K562 (cell line): ENCODE data around the gene SRCAP. TPM values are rescaled to one million over a fixed set of nuclear protein-coding genes. Genes with fewer than 3 reads are reported as not detected.

Experiments
- CCAR2 ChIP-seq: fragments of 200-400 bp; formaldehyde crosslinking; IDR thresholded peaks from 2 replicates; pipeline ENCODE4 v1.6.1; 2017; ENCODE audit warnings: mild to moderate bottlenecking, low read depth, low read length
- CREBBP ChIP-seq: IDR thresholded peaks from one replicate; pipeline ENCODE4 v1.6.1; 2012; ENCODE audit warnings: low read depth, mild to moderate bottlenecking, control low read depth, inconsistent platforms, low read length
- FOXO4 ChIP-seq: fragments of 450-650 bp; formaldehyde crosslinking; IDR thresholded peaks from 2 replicates; pipeline ENCODE4 v1.4.0; 2020; ENCODE audit warnings: mild to moderate bottlenecking, moderate library complexity
- MLLT1 ChIP-seq, 2 experiments: fragments of 450-650 bp; IDR thresholded peaks; 2 replicates each; pipeline ENCODE4 v1.6.1; 2016
- MTF1 ChIP-seq: fragments of 250-450 bp; sonication (Bioruptor Pico); IDR thresholded peaks from 2 replicates; pipeline ENCODE4 v1.9.0; 2021; ENCODE audit warnings: moderate library complexity, mild to moderate bottlenecking, inconsistent platforms, borderline replicate concordance
- NFIC ChIP-seq: fragments of 450-650 bp; IDR thresholded peaks from 2 replicates; pipeline ENCODE4 v1.6.1; 2017; ENCODE audit warnings: mild to moderate bottlenecking, inconsistent platforms
- PTRF ChIP-seq: fragments of 450-650 bp; IDR thresholded peaks from 2 replicates; pipeline ENCODE4 v1.6.1; 2016; ENCODE audit warnings: mild to moderate bottlenecking, missing genetic modification characterization, missing compliant biosample characterization
- PYGO2 ChIP-seq: fragments of 450-650 bp; IDR thresholded peaks from 2 replicates; pipeline ENCODE4 v1.6.1; 2016; ENCODE audit warnings: mild to moderate bottlenecking, missing genetic modification characterization, moderate library complexity, missing compliant biosample characterization
- TFAM ChIP-seq: fragments of 250-450 bp; sonication (Bioruptor Pico); conservative IDR thresholded peaks from 2 replicates; pipeline ENCODE4 v1.5.0; 2021; ENCODE audit warnings: mild to moderate bottlenecking, moderate library complexity
- ZBTB26 ChIP-seq: fragments of 450-650 bp; formaldehyde crosslinking; IDR thresholded peaks from 2 replicates; pipeline ENCODE4 v1.4.0; 2022; ENCODE audit warnings: missing genetic modification characterization
- ZNF431 ChIP-seq: sonication (generic); formaldehyde crosslinking; IDR thresholded peaks from 2 replicates; pipeline ENCODE4 v1.8.0; 2022; ENCODE audit warnings: mild to moderate bottlenecking, missing genetic modification reagents
- ZNF77 ChIP-seq: fragments of 250-450 bp; sonication (Bioruptor Pico); IDR thresholded peaks from 2 replicates; pipeline ENCODE4 v1.5.0; 2020
- polyA plus RNA-seq, 8 experiments: library from polyadenylated mRNA; depleted of rRNA in 4 of 8; stranded (reverse) in 5 of 8; unstranded in 3 of 8; fragments of >200 nt; fragmentation: Nextera tagmentation in 2 of 8; fragmentation: Illumina TruSeq in 1 of 8; extraction: Ambion mirVana in 2 of 8; extraction: Trizol in 1 of 8; gene quantifications; 2 replicates each; pipeline versions ENCODE4 v1.2.1 to v1.2.3, GENCODE V29; 2011 to 2014; ENCODE audit warnings: inconsistent platforms in 1 of 8, missing spikeins in 1 of 8
- total RNA-seq, 7 experiments: library from RNA; depleted of rRNA in 6 of 7; stranded (reverse); fragments of >200 nt in 6 of 7; fragmentation: Illumina TruSeq in 2 of 7; extraction: Trizol in 2 of 7; gene quantifications; 2 replicates each; pipeline versions ENCODE4 v1.2.1 to v1.2.3, GENCODE V29; 2011 to 2021; ENCODE audit warnings: low replicate concordance in 1 of 7

Gene SRCAP
- total and polyA plus RNA-seq, 9 of the 15 experiments (the other 6 are each of a cell fraction or from before 2014, with no cell fraction given): 0.21 to 62.6 (median 5.8) TPM

- no peak for TF ChIP-seq FOXO4
- TF ChIP-seq MLLT1 (IDR thresholded peaks at IDR 0.05): no peak
- TF ChIP-seq MTF1: no peak
- no peak for TF ChIP-seq ZNF431 (CRISPR knock-in tag)
- TF ChIP-seq TFAM (CRISPR knock-in tag): no peak
- no peak for TF ChIP-seq ZNF77 (CRISPR knock-in tag)
- no peak for TF ChIP-seq ZBTB26 (CRISPR knock-in tag)
- TF ChIP-seq CCAR2: no peak
- no peak for TF ChIP-seq NFIC
- no peak for TF ChIP-seq CREBBP
- no peak for TF ChIP-seq PTRF (tag)
- TF ChIP-seq PYGO2 (tag): no peak
These were observed 29.7 kb upstream of the SRCAP start (continued) for GRCh38 chr16:30669026-30669902.
